Activated effector memory CD4-positive, alpha-beta T cell treated with anti-CD3 and anti-CD28 coated beads, Interleukin-2, amount 50 U/mL, for 16 hours (primary cell): ENCODE data around the gene NCAN.
"Not testable (repeated sequence)": the region's sequence is repeated elsewhere in the genome, so short reads cannot be mapped to it uniquely, and the experiment has no call there.

Experiments used
- DNase-seq: peaks from one replicate; pipeline ENCODE4 v3.0.0-alpha.2; 2020

Gene NCAN

GRCh38 chr19:19211499-19212420 lies at the start of gene NCAN:
NCAN (plus strand) TSS chr19:19211958; CDS start chr19:19216954, 4,996 bp downstream.
- DNase-seq = no peak

GRCh38 chr19:19162495-19162894 lies 49.3 kb upstream of the NCAN start:
- DNase-seq = no peak

- DNase-seq = no peak
Observed at GRCh38 chr19:19165396-19165795, 46.4 kb upstream of the NCAN start.

GRCh38 chr19:19167612-19168011 lies 44.1 kb upstream of the NCAN start:
- no peak for DNase-seq

- no peak for DNase-seq
Observed at GRCh38 chr19:19169236-19170052, 42.3 kb upstream of the NCAN start.

GRCh38 chr19:19170053-19170872 lies 41.5 kb upstream of the NCAN start, which contains the start of gene MEF2B:
MEF2B (minus strand) TSS chr19:19170263; CDS start chr19:19150735, 19,528 bp downstream.
- DNase-seq = peak; percentile 92

- no peak for DNase-seq
Observed at GRCh38 chr19:19170873-19171672, 40.7 kb upstream of the NCAN start.

GRCh38 chr19:19171821-19172532 lies 39.8 kb upstream of the NCAN start:
- DNase-seq = no peak

- DNase-seq = not testable (repeated sequence)
Observed at GRCh38 chr19:19173243-19173642, 38.5 kb upstream of the NCAN start.

- DNase-seq = no peak
Observed at GRCh38 chr19:19176950-19177349, 34.8 kb upstream of the NCAN start.

GRCh38 chr19:19179548-19180441 lies 32.0 kb upstream of the NCAN start:
- DNase-seq = no peak

- DNase-seq = no peak
Observed at GRCh38 chr19:19181488-19181998, 30.2 kb upstream of the NCAN start.

GRCh38 chr19:19185853-19186740 lies 25.7 kb upstream of the NCAN start:
- DNase-seq = peak; percentile 88

- no peak for DNase-seq
Observed at GRCh38 chr19:19186742-19187141, 25.0 kb upstream of the NCAN start.

- no peak for DNase-seq
Observed at GRCh38 chr19:19191768-19192077, 20.0 kb upstream of the NCAN start.

- DNase-seq = peak; percentile 99
Observed at GRCh38 chr19:19192078-19192882, 19.5 kb upstream of the NCAN start, which contains the start of the genes BORCS8 and RFXANK. BORCS8 (minus strand) TSS chr19:19192152; CDS start chr19:19192117, 35 bp downstream. RFXANK (plus strand) TSS chr19:19192258; CDS start chr19:19193947, 1,689 bp downstream.

GRCh38 chr19:19192910-19193423 lies 18.8 kb upstream of the NCAN start:
- DNase-seq = no peak

- no peak for DNase-seq
Observed at GRCh38 chr19:19193926-19194325, 17.8 kb upstream of the NCAN start.
